ENCODE measurements around the gene ADORA1.

Gene ADORA1

GRCh38 chr1:203095061-203095690, 32.4 kb upstream of the ADORA1 start:
- DNase-seq: no peak

DNA sequence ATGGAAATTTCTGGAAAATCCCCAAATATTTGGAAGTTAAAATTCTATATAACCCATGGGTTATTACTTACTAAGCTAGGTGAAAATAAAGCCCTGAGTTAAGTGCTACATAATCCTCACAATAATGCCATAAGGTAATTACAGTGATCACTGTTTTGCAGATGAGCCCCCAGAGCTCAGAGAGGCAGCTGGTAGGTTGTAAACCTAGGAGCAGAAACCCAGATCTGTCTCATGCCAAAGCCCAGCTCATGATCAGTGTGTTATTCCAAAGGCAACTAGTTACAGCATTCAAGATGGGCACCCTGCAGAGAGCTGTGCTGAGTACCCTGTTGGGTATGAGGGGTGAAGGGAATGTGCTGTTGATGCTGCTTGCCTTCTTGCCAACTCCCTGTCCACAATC, 31.0 kb upstream of the ADORA1 start:
- DNase-seq: no peak

GRCh38 chr1:203097001-203097400, 30.5 kb upstream of the ADORA1 start:
- no peak for DNase-seq

- DNase-seq: no peak
Measured at GRCh38 chr1:203098445-203098844, 29.1 kb upstream of the ADORA1 start.

GRCh38 chr1:203098914-203099520, 28.5 kb upstream of the ADORA1 start:
- DNase-seq: no peak

DNA sequence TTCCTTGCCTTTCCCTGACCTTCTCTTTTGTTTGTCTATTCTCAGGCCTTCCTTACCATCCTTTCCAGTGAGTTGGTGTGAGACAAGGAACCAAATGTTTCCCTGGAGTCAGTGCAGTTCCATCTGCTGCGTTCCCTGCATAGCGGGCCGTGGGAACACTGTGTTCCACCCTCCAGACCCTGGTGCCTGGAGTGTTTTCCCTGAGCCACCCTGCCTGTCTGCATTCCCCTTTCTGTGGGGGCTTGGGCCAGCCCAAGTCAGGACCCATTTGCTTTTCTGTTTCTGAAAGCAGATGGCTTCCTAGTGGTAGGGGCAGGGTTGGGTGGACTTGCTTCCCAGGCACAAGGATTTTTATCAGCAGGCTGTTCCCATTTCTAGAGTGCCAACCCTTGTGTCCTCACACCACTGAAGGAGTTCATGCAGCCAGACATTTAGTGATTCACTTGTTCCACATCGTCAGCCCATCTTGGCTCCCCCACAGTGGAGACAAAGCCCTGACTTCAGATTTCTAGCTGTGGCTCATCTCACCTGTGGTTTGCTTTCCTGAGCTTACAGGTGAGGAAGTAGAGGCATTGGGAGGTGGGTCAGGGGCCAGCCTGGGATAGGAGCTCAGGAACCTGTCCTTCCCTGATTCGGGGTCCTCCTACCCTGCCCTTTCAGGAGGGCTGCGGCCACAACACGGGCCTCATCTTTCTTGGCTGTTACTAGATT, 27.6 kb upstream of the ADORA1 start:
- no peak for DNase-seq

DNA sequence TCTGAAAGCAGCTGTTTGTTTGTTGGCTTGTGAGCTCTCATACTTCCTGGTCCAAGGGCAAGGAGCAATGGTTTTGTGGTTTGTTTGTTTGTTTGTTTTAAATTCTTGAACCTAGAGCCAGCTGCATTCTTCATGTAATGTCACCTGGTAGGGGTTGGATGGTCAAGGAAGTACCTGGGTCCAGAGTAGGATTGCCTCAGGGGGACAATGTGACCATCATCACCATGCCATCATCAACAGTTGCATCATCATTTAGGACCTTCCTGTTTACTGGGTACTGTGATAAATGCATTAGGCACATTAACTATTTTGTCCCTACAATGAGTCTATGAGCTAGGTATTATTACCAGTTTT, 27.0 kb upstream of the ADORA1 start:
- no peak for DNase-seq

DNA sequence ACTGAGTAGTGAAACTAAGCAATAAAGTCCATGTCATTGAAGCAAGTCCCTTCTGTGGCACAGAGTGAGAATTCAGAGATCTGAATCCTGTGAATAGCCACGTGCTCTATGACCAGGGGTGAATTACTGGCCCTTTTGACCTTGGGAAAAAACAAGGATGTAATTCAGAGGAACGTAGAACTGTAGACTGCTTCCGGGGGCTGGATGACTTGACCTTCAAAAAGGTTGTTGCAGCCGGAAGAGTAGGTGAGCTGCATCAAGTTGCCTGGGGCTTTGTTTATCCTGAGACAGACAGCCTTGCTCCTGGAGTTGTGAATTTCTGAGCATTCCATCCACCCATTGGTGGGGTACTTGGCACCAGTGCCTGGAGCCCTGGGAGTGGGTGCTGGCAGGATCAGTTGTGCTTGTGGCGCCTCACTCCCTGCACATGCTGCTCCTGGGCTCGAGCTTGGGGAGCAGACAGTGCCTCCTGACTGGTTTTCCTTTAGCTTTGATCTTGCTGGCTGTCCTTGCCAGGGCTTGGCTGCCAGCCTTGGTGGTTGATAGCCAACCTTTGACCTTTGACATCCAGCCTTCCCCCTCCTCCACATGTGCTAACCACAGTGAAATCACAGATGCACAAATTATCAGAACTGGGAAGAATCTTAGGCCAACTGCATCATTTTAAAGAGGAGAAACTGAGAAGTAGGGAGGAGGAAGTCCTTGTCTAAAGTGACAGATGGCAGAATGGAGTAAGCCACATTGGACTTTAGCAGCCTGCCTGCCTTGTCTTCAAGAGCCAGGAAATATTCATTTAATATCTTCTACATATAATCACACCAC, 25.5 kb upstream of the ADORA1 start:
- DNase-seq: no peak

GRCh38 chr1:203103216-203103615, 24.3 kb upstream of the ADORA1 start:
- DNase-seq: no peak

DNA sequence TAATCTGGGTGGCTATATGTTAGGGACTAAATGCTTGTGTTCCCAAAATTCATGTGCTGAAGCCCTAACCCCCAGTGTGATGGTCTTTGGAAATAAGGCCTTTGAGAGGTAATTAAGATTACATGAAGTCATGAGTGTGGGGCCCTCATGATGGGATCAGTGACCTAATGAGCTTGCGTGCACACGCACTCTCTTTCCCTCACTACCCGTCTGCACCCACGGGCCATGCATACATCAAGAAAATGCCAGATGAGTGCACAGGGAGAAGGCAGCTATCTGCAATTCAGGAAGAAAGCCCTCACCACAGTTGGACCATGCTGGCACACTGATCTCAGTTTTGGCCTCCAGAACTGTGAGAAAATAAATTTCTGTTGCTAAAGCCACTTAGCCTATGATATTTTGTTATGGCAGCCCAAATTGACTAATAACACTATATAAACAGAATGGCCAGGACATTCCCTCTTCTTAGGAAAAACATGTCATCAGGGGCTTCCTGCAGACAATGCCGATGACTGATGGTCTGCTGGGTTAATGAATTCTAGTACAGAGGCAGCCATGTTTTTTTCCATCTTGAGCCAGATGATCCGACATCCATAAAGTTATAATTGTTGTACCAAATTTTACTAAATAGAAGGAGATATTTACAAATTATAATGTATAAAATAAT, 23.6 kb upstream of the ADORA1 start:
- DNase-seq: no peak

DNA sequence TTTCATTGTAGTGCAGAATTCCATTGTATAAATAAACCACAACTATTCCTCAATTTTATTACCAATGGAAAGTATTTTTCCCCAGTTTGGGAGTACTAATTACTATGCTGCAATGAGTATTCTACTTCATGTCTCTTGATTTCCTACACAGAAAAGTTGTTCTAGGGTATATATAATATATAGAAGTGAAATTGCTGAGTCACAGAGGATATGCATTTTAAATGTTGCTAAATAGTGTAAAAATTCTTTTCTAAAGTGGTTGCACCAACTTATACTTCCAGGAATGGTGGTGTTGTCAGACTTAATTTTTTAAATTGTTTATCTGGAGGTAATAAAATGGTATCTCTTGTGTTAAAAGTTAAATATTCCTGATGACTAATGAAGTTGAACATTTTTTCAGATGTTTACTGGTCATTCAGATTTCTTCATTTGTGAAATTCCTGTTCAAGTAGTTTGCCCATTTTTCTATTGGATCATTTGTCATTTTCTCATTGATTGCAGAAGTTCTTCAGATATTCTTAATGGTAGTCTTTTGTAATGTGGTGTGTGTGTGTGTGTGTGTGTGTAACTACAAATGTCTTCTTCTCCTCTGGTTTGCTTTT, 22.6 kb upstream of the ADORA1 start:
- no peak for DNase-seq

GRCh38 chr1:203112475-203112874, 15.1 kb upstream of the ADORA1 start:
- DNase-seq: no peak

DNA sequence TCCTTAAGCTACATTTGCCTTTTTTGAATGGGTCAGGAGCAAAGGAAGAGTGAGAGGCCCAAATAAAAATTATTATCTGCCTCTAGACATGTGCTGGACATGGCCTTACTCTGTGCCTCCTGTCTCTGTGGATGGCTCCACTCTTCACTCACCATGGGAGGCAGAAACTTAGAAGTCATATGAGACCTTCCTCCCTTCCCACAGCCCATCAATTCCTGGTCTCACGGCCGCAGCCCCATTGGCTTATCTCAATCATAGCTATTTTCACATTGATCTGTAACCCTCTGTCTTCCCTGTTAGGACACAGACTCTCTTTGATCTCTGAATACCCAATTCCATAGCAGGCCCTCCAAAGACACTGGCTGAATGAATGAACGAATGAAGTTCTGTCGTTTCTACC, 14.2 kb upstream of the ADORA1 start:
- no peak for DNase-seq

DNA sequence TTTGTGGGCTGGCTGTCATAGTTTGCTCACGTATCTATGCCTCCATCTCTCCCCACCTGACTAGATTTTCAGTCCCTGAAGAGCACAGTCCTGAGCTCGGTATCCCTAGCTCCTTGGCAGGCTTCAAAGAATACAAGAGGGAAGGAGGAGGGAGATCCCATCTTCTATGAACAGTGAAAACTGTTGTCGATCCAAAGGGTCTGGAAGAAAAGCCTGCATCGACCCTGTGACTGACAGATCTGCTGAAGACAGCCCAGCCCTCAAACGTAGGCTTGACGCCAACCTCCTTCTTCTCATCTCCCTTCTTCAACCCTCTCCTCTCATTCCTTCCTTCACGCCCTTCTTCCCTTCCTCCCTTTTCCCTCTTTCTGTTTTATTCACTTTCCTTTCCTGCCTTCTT, 13.3 kb upstream of the ADORA1 start:
- no peak for DNase-seq

- DNase-seq: no peak
Measured at GRCh38 chr1:203116091-203116820, 11.3 kb upstream of the ADORA1 start.

- no peak for DNase-seq
Measured at GRCh38 chr1:203117611-203118575, 9.6 kb upstream of the ADORA1 start.

DNA sequence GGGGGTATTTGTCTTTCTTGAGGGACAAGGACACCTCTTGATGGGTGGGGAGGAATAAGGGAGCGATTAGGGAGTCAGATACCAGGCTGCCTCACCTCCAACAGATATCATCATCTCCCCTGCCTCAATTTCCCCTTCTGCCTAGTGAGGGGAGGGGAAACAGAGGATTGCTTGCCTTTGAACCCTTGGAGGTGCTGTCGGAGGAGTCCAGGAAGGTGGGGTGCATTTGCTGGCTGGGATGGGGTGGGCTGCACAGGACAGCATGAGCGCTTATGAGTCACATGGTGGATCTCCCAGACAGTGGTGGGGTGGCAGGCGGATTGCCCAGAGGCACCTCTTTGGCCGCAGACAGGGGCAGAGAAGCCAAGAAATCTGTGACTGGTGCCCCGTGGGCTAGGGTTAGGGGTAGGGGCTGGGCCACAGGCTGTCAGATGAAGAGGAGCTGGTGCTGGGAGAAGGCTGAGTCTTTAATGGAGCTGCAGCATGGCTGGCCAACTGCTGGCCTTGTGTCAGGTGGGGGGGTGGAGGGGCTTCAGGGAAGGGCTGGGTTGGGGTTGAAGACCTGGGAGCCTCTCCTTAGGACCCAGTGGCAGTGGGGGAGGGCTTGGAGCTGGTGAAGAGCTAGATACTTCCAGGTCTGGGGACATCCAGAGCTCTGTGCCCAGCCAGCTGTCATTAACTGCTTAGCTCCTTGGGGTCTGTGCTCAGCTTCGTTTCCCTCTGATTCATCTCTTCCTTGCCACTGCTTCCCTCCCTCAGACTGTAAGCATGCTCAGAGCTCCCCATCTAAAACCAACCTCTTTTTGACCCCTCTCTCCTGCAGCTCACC, 7.0 kb upstream of the ADORA1 start:
- no peak for DNase-seq

GRCh38 chr1:203121186-203122015, 6.1 kb upstream of the ADORA1 start:
- no peak for DNase-seq

GRCh38 chr1:203122159-203122558, 5.4 kb upstream of the ADORA1 start:
- DNase-seq: no peak
